Measurements from ENCODE around the gene PSMC3.

GRCh38 chr11:47415949-47416472 is 10.2 kb downstream of the PSMC3 start:
- TF ChIP-seq, protein P1, sequence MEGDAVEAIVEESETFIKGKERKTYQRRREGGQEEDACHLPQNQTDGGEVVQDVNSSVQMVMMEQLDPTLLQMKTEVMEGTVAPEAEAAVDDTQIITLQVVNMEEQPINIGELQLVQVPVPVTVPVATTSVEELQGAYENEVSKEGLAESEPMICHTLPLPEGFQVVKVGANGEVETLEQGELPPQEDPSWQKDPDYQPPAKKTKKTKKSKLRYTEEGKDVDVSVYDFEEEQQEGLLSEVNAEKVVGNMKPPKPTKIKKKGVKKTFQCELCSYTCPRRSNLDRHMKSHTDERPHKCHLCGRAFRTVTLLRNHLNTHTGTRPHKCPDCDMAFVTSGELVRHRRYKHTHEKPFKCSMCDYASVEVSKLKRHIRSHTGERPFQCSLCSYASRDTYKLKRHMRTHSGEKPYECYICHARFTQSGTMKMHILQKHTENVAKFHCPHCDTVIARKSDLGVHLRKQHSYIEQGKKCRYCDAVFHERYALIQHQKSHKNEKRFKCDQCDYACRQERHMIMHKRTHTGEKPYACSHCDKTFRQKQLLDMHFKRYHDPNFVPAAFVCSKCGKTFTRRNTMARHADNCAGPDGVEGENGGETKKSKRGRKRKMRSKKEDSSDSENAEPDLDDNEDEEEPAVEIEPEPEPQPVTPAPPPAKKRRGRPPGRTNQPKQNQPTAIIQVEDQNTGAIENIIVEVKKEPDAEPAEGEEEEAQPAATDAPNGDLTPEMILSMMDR (IDR thresholded peaks at IDR 0.05) = no peak
- no peak for TF ChIP-seq EZH2 (IDR thresholded peaks at IDR 0.05; ENCODE audit: borderline replicate concordance, insufficient read depth, low read depth, low read length, poor library complexity, severe bottlenecking)
